HepG2 (cell line): Measurements from ENCODE around the gene ZFP64. TPM values are rescaled to one million over a fixed set of nuclear protein-coding genes. Genes with fewer than 3 reads are reported as not detected.

ENCODE experiments used
- AGO1 ChIP-seq: fragments of 200-400 bp; formaldehyde crosslinking; IDR thresholded peaks from 2 replicates; pipeline ENCODE4 v1.6.1; 2017; ENCODE audit warnings: mild to moderate bottlenecking, low read depth, low read length, moderate library complexity; ENCODE audit not compliant: poor library complexity, severe bottlenecking
- BORCS8-MEF2B ChIP-seq: sonication (generic); formaldehyde crosslinking; IDR thresholded peaks from 2 replicates; pipeline ENCODE4 v1.8.0; 2022; ENCODE audit warnings: mild to moderate bottlenecking, missing genetic modification reagents
- CHCHD3 ChIP-seq: sonication (generic); formaldehyde crosslinking; IDR thresholded peaks from 2 replicates; pipeline ENCODE4 v1.8.0; 2022; ENCODE audit warnings: mild to moderate bottlenecking, missing genetic modification reagents, moderate library complexity
- E2F2 ChIP-seq: sonication (generic); formaldehyde crosslinking; IDR thresholded peaks from 2 replicates; pipeline ENCODE4 v1.4.0; 2020; ENCODE audit warnings: missing genetic modification reagents, borderline replicate concordance
- ELF3 ChIP-seq: IDR thresholded peaks from 2 replicates; pipeline ENCODE4 v1.6.1; 2016; ENCODE audit warnings: missing genetic modification reagents, missing compliant biosample characterization
- HMG20A ChIP-seq: IDR thresholded peaks from 2 replicates; pipeline ENCODE4 v1.6.1; 2016; ENCODE audit warnings: borderline replicate concordance
- MED1 ChIP-seq: sonication (generic); formaldehyde crosslinking; IDR thresholded peaks from 2 replicates; pipeline ENCODE4 v1.4.0; 2020; ENCODE audit warnings: missing genetic modification reagents
- MEIS2 ChIP-seq: sonication (generic); formaldehyde crosslinking; IDR thresholded peaks from 2 replicates; pipeline ENCODE4 v1.9.0; 2021; ENCODE audit warnings: mild to moderate bottlenecking, missing genetic modification reagents
- RBM22 ChIP-seq: fragments of 200-400 bp; formaldehyde crosslinking; optimal IDR thresholded peaks from 2 replicates; pipeline ENCODE3; 2017; ENCODE audit warnings: mild to moderate bottlenecking, low read length, moderate library complexity
- SALL1 ChIP-seq: sonication (generic); formaldehyde crosslinking; IDR thresholded peaks from 2 replicates; pipeline ENCODE4 v1.8.0; 2022; ENCODE audit warnings: mild to moderate bottlenecking, missing genetic modification reagents
- SKI ChIP-seq: fragments of 450-650 bp; IDR thresholded peaks from one replicate; pipeline ENCODE4 v1.6.1; 2018; ENCODE audit warnings: mild to moderate bottlenecking; ENCODE audit not compliant: partially characterized antibody
- ZFP37 ChIP-seq: sonication (generic); formaldehyde crosslinking; IDR thresholded peaks from 2 replicates; pipeline ENCODE4 v1.4.0; 2020; ENCODE audit warnings: missing genetic modification reagents, borderline replicate concordance
- ZNF10 ChIP-seq: sonication (generic); formaldehyde crosslinking; IDR thresholded peaks from 2 replicates; pipeline ENCODE4 v1.4.0; 2020; ENCODE audit warnings: mild to moderate bottlenecking, low read depth, missing genetic modification reagents, borderline replicate concordance
- ZNF318 ChIP-seq: sonication (generic); formaldehyde crosslinking; IDR thresholded peaks from 2 replicates; pipeline ENCODE4 v1.4.0; 2020; ENCODE audit warnings: mild to moderate bottlenecking, missing genetic modification reagents
- ZNF343 ChIP-seq: sonication (generic); formaldehyde crosslinking; IDR thresholded peaks from 2 replicates; pipeline ENCODE4 v1.4.0; 2020; ENCODE audit warnings: mild to moderate bottlenecking, missing genetic modification reagents
- ZNF580 ChIP-seq: IDR thresholded peaks from 2 replicates; pipeline ENCODE4 v1.6.1; 2016; ENCODE audit warnings: low read depth, borderline replicate concordance
- ZNF644 ChIP-seq: IDR thresholded peaks from 2 replicates; pipeline ENCODE4 v1.6.1; 2016; ENCODE audit warnings: low read depth
- polyA plus RNA-seq, 8 experiments: library from polyadenylated mRNA; depleted of rRNA in 3 of 8; stranded (reverse) in 7 of 8; unstranded in 1 of 8; fragments of >200 nt; fragmentation: Illumina TruSeq in 4 of 8; extraction: Trizol in 4 of 8; gene quantifications; 2 replicates each; pipeline versions ENCODE4 v1.2.1 to v1.2.3, GENCODE V29; 2011 to 2016; ENCODE audit warnings: low read depth in 4 of 8, missing spikeins in 1 of 8, mixed read lengths in 1 of 8; ENCODE audit not compliant: insufficient read depth in 1 of 8
- total RNA-seq, 5 experiments: library from RNA; depleted of rRNA; stranded (reverse); fragments of >200 nt; fragmentation: Illumina TruSeq; extraction: Trizol; gene quantifications; 2 replicates each; pipeline ENCODE4 v1.2.3, GENCODE V29; 2016; ENCODE audit warnings: low read depth in 1 of 5
- TF ChIP-seq, protein P1 (sequence below): sonication (generic); formaldehyde crosslinking; IDR thresholded peaks from 2 replicates; pipeline ENCODE4 v1.5.0; 2020; ENCODE audit warnings: mild to moderate bottlenecking, low read depth, missing genetic modification reagents, borderline replicate concordance
- TF ChIP-seq, protein P2 (sequence below): IDR thresholded peaks from 2 replicates; pipeline ENCODE4 v1.6.1; 2016; ENCODE audit warnings: mild to moderate bottlenecking, missing biosample characterization, missing genetic modification reagents

The ZFP64 gene
- total and polyA plus RNA-seq, 2 of the 13 experiments (the other 11 are each of a cell fraction or from before 2014, with no cell fraction given) = 12.0 to 24.3 TPM

GRCh38 chr20:52191132-52191915 lies at the start of gene ZFP64 (continued):
- TF ChIP-seq ZNF580 (no peak; the same call in none of the 2 replicates), CHCHD3 (CRISPR knock-in tag) (peak; percentile 92), MED1 (CRISPR knock-in tag) (peak; percentile 51; the same call in 1 of the 2 replicates), ZNF10 (CRISPR knock-in tag) (no peak), ZNF644 (CRISPR knock-in tag) (no peak), HMG20A (CRISPR knock-in tag) (no peak), ZFP37 (0 out of 2 replicates have a peak, but pooled peaks have one; percentile 8), MEIS2 (CRISPR knock-in tag) (peak; percentile 54), ZNF343 (CRISPR knock-in tag) (peak; percentile 59; the same call in 1 of the 2 replicates), SALL1 (CRISPR knock-in tag) (0 out of 2 replicates have a peak, but pooled peaks have one; percentile 52), AGO1 (peak; percentile 82), ZNF318 (CRISPR knock-in tag) (peak; percentile 60; the same call in 1 of the 2 replicates), RBM22 (no peak), E2F2 (CRISPR knock-in tag) (no peak), ELF3 (CRISPR knock-in tag) (peak; percentile 90), BORCS8-MEF2B (CRISPR knock-in tag) (no peak), SKI (peak; percentile 21)
- TF ChIP-seq, protein P1, sequence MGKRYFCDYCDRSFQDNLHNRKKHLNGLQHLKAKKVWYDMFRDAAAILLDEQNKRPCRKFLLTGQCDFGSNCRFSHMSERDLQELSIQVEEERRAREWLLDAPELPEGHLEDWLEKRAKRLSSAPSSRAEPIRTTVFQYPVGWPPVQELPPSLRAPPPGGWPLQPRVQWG (CRISPR knock-in tag) = no peak; the same call in 1 of the 2 replicates
- TF ChIP-seq, protein P2, sequence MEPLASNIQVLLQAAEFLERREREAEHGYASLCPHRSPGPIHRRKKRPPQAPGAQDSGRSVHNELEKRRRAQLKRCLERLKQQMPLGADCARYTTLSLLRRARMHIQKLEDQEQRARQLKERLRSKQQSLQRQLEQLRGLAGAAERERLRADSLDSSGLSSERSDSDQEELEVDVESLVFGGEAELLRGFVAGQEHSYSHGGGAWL = no peak; the same call in 1 of the 2 replicates
